Left forelimb (tissue), 1 donor: ENCODE data around the gene DHODH.

Source experiments
- DNase-seq: peaks from one replicate; pipeline ENCODE4 v3.0.0-alpha.2; 2018; ENCODE audit warnings: low spot score

DHODH gene

DNA sequence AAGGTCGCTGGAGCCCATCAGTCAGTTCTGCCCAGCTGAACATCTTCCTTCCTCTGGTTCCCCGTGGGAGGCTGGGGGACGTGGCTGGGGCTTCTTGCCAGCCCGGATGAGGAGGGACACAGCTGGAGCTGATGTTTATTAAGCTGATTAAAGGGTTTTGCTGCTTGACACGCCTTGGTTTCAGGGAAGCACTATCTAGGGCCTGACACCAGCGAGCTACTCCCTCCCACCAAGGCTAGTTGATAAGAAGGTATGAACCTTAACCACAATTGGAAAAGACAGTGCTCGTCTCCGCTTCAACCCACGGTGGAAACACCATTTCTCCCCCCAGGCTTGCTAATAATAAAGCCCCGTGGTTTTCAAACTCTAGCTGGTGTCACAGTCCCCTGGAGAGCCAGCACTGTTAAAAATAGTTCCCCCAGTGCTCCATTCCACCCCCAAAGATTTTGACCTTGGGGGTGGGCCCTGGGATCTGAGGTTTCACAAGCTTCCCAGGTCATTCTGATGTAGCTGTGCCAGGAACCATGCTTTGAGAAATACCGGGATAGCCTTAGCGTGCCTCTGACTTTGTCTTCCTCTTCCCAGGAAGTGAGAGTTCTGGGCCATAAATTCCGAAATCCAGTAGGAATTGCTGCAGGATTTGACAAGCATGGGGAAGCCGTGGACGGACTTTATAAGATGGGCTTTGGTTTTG lies 5.5 kb downstream of the DHODH start:
- DNase-seq, result no peak

DNA sequence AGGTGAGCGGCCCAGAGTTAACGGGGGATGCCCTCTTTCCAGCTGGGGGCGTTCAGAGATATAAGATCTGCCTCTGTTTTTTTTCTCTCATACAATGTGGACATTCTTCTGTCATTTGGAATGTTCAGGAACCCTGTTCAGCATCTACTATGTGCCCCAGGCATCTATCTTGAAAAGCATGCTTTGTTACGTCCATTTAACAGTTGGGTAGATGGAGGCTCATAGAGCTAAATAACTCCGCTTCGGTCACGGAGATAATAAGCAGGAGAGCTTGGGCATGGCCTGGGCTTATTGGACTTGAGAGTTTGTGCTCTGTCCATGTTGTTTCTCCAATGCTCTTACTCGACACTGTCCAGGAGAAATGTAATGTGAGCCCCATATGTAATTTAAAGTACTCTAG lies 6.1 kb downstream of the DHODH start:
- no peak for DNase-seq

DNA sequence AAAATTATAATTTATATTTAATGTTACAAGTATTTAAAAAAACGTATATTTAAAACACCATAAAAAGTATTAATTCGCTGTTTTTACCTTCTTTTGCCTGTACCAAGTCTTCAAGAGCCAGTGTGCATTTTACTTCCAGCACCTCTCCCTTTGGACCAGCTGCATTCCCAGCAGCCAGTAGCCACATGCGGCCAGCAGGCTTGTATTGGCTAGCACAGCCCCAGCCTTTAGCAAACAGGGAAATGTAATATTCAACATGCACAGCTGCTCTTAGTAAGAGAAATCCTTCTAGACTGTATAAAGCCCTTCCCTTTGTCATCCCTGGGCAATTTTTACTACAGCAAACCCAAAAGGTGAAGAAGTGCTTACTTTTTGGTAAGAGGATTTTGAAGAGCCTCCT lies 6.6 kb downstream of the DHODH start:
- DNase-seq, result no peak

DNA sequence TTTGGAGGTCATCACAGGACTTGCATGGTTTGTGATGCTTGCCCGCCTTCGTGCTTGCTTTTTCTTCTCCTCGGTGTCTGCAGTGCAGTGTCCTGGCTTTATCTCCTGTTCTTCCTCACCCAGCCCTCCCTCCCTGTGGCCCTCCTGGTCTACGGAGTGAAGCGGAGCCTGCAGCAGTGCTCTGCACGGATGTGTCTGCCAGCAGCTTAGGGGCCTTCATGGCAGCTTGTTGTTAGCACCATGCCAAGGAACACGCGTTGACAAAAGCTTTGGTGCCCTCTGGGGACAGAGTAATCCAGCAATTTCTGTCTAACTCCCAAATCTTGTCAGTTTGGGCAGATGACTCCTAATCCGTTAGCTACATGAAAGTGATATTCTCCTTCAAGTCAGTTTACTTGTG lies 9.9 kb downstream of the DHODH start:
- no peak for DNase-seq

DNA sequence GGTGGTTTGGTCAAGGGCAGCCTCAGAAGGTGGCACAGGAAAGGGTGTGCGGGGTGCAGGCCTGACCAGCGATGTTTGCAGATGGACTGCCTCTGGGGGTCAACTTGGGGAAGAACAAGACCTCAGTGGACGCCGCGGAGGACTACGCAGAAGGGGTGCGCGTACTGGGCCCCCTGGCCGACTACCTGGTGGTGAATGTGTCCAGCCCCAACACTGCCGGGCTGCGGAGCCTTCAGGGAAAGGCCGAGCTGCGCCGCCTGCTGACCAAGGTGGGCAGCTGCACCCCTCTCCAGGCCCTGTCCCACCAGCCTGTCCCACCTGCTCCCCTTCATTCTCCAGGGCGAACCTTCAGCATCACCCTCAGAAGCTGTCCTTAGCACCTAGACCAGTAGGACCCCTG lies 12.5 kb downstream of the DHODH start:
- DNase-seq, result no peak

DNA sequence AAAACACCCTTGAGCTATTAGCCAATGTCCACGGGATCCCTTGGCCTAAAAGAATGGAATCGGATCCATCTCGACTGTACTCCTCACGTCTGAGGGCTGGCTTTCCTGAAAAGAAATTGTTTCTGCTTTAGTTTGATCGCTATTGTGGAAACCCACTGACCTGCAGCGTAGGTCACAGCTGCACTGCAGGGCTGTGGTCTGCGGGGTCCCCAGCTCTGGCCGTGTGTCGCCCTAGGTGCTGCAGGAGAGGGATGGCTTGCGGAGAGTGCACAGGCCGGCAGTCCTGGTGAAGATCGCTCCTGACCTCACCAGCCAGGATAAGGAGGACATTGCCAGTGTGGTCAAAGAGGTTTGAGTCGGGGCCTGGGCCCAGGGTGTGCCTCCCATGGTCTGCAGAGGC lies 13.6 kb downstream of the DHODH start:
- DNase-seq, result no peak

DNA sequence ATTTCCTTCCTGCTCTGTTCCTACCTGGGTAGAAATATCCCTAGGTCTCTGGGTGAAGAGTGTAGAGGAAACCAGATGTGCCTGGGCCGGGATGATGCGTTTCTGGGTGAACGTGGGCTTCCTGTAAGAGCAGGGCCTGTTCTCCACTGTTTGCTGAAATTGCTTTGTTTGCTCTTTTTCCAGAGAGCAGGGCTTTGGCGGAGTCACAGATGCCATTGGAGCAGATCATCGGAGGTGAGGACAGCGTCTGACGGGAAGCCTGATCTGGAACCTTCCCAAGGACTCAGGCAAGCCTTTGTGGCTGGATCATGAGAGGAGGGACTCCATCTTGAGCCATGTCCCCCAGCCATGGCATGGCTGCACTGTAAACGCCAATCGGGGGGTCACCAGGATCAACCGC lies 15.4 kb downstream of the DHODH start:
- DNase-seq, result no peak

DNA sequence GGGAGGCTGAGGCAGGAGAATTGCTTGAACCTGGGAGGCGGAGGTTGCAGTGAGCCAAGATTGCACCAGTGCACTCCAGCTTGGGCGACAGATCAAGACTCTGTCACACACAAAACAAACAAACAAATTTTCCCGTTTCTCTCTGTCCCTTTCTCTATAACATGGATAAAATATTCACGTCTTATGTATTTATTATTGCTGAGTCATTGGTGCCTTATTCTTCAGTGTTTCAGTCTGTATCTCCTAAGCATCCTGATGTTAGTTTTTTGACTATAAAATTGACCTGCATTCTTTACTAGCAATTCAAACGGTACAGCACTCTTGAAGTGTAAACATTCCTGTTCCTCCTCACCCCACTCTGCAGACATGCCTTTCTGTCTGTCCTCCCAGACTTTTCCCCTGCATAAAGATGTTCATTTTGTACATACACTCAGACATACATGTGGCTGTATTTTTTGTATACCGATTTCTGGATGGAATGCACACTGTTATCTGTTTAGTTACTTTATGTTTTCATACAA lies 16.4 kb downstream of the DHODH start:
- no peak for DNase-seq

DNA sequence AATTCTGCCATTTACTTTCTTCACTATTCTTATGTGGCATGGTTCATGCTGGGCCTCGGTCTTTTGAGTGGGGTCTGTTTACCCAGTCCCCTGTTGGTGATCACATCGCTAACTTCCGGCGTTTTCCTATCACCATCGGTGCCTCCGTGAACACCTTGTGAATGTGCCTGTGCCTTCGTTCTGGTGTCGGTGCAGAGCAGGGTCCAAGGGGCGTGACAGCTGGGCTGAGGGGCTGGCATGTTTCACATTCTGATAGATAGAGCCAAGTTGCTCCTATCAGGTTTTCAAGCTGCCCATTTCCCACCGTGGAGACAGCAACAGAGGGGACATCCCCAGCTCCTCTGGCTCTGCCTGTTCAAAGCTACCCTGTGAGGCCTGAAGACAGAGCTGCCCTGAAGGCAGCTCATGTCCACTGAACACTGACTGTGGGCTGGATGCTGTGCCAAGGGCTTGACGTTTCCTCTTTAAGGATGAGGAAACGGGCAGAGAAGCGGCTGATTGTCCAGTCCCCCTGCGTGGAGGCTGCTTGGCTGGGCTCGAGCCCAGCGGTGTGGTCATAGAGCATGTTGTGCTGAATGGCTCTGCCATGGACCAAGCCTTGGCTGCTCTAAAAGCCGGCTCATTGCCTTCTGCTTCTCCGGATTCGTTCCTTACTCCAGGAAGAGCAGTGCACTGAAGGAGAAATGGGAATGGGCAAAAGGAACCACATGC lies 17.0 kb downstream of the DHODH start:
- no peak for DNase-seq

DNA sequence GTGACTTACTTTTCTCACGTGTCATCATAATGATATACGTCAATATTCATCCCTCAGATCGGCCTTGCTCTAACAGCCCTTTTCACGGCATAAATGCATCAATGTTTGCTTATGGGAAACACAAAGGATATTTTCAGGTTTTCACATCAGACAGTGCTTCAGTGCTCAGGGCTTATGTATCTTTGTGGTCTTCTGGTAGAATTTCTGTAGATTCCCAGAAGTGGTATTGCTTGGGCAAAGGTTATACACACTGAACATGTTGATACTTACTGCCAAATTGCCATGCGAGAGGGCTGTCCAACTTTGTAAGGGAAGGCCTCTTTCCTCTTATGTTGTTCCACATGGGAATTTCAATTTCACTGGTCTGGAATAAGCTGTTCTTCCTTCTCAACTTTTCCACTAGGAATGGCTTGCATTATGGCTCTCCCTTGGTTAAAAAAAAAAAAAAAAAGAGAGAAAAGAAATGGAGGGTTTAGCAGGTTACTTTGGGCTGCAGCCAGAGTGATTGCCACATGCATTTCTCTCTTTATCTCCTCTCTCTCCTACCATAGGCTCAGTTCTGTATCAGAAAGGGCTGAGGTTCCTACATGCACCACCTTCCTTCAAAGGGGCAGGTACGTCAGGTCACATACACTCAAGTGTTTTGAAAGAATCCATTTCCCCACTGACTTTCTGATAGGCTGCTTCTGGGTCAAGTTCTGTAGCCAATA lies 19.3 kb downstream of the DHODH start:
- DNase-seq, result no peak

DNA sequence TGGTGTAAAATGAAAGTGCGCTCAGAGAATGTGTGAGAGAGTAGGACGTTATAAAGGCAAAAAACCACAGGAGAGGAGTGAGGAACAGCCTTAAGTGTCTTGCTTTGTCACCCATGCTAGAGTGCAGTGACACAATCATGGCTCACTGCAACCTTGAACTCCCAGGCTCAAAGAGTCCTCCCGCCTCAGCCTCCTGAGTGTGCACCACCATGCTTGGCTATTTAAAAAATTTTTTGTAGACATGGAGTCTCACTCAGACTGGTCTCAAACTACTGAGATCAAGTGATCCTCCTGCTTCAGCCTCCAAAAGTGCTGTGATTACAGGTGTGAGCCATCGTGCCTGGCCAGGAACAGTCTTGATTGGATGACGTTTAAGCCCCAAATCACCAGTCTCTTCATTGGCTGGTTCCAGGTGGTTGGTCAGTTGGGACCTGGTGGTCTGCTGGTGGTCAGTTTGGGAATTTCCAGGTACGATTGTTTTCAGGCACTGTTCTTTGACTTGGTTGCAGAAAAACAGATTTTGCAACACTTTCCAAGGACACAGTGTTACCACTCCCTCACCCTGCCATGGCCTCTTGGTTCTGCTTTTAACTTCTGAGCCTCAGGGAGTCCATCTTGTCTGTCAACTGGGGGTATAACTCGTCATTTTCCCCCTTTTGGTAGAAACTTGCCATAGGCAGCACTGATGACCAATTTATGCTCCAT lies 21.2 kb downstream of the DHODH start:
- DNase-seq, result no peak

DNA sequence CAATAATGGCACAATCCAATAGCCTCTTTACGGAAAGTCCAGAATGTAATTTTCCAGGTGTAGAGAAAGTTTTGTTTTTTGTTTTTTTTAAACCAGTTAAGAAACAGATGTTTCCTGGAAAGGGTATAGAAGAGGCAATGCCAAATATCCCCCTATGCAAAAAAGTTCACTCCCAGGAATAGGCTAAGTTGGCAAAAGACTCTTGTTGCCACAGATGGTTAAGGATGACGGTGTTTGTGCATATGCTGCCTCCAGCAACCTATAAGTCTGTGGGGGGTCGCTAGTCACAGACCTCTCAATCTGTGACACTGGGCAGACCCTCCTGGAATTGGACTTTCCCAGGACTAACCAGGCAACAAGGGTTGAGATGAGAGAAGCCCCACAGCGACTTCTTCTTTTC lies 24.9 kb downstream of the DHODH start:
- no peak for DNase-seq

DNA sequence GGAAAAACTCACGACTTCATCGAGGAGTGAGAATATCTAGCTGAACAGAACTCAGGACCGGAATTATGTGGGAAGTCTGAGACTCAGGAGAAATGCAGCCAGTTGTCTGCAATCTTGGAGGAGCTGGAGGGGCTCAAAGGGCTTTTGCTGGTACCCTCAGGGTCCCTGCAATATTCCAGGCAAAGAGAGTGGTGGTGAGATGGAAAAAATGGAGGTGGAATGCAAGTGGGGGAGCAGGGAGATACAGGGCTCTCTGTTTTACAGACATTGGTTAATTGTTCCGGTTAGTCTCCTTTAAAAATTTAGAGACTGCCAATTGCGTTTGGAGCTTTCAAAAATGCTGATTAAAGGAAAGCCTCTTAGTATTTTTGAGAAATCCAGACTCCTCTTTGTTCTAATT lies 27.6 kb downstream of the DHODH start:
- no peak for DNase-seq

DNA sequence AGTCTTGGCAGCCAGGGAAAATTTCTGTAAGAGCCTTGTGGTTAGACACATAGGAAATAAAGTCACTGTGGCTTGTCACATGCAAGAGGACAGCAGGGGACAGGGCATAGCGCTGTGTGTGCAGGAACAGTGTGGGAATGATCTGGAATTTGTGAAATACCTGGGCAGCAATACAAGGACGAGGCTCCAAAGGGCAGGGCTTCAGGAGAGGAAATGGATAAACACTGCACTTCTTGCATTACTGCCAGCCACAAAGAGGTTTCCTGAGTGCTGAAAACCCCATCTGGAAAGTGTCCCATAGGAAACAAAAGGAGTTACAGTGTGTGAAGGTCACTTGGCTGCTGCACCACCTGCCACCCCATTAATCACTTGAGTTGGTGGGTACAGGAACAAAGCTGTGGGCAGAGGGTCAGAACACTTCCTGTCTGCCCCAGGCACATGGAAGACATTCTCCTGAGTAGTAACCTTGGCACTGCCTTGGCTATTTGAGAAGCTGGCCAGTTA lies 33.7 kb downstream of the DHODH start:
- no peak for DNase-seq

DNA sequence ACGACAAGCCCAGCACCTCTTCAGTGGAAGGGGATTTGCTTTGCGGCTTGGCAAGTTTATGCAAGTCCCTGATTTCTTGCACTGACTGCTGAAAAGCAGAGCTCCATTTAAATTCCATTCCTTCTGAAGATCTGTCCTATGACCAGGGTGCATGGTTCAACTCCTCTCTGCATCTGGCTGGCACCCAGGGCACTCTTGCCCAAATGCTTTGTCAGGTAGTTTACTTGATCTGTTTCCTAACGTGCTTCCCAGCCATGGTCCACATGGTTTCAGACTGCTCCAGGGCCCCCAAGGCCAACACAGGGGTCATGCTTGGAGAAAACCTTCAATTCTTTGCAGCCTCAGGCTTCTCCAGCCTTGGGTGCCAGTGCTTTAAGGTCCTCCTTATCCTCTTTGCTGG lies 34.5 kb downstream of the DHODH start:
- DNase-seq, result no peak

DNA sequence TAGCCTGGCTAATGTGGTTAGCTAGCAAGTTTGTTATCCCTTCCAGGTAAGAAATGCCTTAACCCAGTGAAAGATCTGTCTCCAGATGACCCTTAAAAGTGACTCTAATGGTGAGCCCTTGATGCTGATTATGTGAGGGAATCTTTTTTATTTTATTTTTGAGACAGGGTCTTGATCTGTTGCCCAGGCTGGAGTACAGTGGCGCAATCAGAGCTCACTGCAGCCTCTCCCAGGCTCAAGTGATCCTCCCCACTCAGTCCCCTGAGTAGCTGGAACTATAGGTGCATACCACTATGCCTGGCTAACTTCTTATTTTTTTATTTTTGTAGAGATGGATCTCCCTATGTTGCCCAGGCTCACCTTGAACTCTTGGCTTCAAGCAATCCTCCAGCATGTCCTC lies 35.0 kb downstream of the DHODH start:
- DNase-seq, result no peak

DNA sequence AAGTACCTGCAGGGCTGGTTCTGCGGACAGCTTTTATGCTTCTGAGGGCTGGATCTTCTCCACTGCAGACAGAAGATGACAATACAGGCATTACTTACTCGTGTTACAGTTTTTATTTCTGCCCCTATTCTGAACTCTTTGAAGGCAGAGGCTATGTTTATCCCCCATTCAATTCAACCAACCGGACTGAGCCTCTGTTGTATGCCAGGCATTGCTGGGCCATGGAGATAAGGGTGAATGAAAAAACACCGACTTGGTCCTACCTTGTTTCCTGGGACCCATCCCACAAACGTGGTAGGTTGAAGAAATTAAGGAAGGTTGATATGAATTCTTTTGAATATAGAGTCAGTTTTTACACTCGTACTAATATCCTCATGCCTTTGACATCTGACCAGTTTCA lies 35.8 kb downstream of the DHODH start:
- DNase-seq, result no peak

DNA sequence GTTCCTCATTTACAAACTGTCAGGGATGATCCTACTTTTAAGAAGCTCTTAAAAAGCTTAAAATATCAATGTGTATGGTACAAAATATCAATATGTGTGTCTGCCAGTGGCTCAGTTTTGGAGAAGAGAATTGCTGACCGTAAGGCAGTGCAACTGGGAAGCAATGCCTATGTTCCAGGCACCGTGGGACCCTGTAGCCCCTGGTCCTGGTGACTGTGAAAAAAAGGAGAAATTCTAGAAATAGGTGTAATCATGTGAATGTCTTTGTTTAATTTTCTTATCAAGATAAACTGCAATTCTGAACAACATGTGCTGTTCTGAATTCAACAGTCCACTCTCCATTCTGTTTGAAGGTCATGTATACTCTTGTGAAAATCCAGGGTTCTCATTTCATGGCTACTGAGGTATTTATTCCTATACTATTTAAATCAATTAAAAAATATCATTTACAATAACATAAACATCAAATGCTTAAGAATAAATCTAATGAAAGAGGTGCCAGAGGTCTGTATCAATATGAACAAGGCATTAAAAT lies 36.3 kb downstream of the DHODH start:
- no peak for DNase-seq

DNA sequence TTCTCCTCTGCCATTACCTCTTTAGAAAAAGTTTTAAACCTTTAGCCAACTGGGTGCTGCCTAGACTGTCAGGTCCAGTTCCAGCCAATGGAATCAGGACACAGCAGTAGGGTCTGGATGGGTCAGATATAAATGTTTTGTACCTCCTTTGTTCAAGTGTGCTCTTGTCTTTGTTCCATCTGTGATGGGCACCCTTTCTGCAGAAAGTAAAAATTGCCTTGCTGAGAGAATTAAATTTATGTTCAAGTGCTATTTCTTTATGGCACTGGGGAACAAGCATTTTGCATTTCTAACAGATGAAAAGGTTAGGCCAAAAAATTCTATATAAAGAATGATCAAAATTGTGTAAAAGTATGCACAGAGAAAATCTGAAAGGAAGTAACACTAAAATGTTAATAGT lies 40.6 kb downstream of the DHODH start:
- DNase-seq, result no peak

DNA sequence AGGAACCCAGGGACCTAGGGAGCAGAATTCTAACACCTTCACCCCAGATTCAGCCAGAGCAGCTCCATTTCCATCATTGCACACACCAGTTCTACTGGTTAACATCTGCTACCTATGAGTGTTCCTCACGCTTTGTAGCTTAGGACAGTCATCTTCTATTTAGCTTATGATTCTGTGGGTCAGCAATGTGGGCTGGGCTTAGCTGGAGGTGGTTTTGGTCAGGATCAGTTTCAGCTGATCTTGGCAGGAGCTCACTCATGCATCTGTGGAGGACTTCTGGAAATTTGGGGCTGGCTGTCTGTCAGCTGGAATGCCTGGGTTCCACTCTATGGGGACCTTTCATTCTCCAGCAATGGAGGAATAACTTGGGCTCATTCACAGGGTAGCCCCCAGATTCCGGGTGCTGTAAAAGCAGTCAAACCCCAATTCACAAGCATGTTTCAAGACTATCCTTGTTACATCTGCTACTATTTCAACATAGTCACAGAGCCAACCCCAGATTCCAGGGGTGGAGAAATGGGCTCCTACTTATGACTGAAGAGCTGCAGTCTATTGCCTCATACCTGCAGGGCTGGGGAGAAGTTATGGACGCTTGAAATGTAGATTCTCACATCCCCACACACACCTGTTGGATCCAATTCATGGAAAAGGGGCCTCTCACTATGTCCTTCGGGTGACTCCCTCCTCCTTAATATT lies 42.4 kb downstream of the DHODH start:
- no peak for DNase-seq

DNA sequence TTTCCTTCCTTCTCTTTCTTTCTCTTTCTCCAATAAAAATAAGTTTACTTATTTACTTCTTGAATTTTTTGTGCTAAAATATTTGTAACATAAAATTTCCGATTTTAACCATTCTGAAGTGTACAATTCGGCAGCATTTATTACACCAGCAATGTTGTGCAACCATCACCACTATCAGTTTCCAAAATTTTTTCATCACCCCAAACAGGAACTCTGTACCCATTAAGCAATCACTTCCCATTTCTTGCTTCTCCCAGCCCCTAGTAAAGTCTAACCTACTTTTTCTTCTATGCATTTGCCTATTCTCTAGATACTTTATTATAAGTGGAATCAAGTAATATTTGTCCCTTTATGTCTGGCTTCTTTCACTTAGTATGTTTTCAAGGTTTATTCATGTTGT lies 43.3 kb downstream of the DHODH start:
- no peak for DNase-seq
